GM13977 (cell line): Measurements from ENCODE around the gene SERHL2.
"Not testable (repeated sequence)": the region's sequence is repeated elsewhere in the genome, so short reads cannot be mapped to it uniquely, and the experiment has no call there.

Experiments
- DNase-seq: peaks from one replicate; pipeline ENCODE4 v3.0.0; 2012; ENCODE audit warnings: low spot score
- in situ Hi-C: fragments of 300-500 bp; cut with MboI; formaldehyde crosslinking; loops from one replicate; pipeline ENCODE4 v1.12.0; 2022; ENCODE audit warnings: low sequenced_read_pairs, low pct_unique_long_range_greater_than_20kb, mixed read lengths, inconsistent platforms; ENCODE audit not compliant: unreplicated experiment
- TF ChIP-seq, protein P1 (sequence below): IDR thresholded peaks from 2 replicates; pipeline ENCODE4 v1.5.1; 2012; ENCODE audit warnings: mild to moderate bottlenecking, control low read depth; ENCODE audit not compliant: insufficient read depth; ENCODE audit errors: extremely low read depth, missing control alignments

Gene SERHL2

DNA sequence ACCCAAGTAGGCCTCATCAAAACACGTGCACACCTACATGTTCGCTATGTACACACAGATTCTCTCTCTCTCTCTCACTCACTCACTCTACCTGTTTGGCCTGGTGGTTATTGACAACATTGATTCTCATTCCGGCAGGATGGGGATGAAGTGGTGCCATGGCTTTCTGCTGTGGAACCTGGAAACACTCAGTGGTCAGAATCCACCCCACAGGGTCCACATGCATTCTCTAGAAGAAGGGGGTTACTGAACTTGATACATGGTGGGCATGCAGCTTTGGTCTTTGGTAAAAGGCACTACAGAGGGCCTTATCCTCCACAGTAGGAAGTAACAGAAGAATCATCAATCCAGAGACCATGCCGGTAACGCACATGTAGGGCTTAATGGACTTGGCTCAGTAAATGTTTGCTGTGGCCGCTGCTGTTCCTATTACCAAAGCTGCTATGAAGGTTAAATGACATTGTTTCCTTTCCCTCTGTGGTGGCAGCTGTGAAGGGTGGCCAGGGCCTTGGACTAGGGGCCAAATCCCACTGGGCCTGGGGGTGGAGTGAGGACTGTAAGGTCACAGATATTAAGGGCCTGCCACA, 48.2 kb downstream of the SERHL2 start:
- in situ Hi-C loops = no loop called here
- TF ChIP-seq, protein P1, sequence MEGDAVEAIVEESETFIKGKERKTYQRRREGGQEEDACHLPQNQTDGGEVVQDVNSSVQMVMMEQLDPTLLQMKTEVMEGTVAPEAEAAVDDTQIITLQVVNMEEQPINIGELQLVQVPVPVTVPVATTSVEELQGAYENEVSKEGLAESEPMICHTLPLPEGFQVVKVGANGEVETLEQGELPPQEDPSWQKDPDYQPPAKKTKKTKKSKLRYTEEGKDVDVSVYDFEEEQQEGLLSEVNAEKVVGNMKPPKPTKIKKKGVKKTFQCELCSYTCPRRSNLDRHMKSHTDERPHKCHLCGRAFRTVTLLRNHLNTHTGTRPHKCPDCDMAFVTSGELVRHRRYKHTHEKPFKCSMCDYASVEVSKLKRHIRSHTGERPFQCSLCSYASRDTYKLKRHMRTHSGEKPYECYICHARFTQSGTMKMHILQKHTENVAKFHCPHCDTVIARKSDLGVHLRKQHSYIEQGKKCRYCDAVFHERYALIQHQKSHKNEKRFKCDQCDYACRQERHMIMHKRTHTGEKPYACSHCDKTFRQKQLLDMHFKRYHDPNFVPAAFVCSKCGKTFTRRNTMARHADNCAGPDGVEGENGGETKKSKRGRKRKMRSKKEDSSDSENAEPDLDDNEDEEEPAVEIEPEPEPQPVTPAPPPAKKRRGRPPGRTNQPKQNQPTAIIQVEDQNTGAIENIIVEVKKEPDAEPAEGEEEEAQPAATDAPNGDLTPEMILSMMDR = no peak

DNA sequence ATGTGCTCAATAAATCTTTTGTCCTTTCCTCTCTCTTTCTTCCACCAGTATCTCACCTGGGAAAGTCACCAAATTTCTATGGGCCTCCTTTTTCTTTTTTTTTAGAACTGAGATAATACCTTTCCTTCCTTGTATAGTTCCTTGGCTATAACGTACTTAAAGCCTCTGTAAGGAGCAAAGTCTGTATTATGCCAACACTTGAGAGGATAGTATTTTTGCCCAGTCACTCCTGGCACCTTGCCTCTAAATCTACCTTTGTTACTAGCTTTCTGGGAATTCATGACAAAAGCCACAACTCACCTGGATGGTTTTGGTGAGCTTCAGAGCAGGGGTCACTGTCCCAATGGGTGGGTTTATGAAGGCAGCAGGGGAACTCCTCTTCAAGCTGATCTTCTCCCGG, 48.7 kb downstream of the SERHL2 start:
- in situ Hi-C loops = no loop called here
- no peak for DNase-seq
- TF ChIP-seq, protein P1 = no peak

More for the DNA sequence above, 48.2 kb downstream of the SERHL2 start:
- DNase-seq = no peak

DNA sequence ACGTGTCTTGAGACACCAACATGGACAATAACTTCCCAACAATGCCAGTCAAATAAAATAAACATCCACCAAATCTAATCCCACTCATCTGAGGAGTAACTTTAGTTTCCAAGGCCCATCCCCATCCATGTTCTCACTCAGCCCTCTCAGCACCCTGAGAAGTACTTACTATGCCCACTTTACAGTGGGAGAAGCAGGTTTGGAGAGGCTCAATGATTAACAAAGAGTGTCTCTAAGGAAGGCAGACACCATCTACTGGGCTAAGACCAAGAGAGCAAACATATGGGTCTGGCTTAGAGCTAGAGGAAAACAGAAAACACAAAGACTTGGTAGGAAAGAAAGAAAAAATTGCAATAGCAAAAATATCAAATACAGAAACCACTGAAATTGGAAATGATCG, 49.7 kb downstream of the SERHL2 start:
- TF ChIP-seq, protein P1 = no peak
- in situ Hi-C loops = no loop called here
- DNase-seq = no peak

DNA sequence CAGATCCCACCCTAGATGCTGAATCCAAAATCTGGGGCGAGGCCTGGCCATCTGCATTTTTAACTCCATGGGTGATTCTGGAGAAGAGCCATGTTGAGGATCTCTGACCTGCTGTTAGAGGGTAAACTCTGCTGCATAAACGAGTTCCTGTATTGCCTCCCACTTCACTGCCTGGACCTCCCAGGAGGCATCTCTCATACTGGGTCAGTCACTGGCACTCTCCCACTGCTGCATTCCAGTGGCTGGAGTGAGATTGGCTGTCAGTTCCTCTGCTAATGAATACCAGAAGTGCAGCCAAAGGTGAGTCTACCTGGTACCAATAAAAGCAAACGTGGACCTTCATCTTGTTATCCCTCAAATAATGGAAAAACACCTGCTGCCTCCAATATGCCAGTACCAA, 50.6 kb downstream of the SERHL2 start:
- TF ChIP-seq, protein P1 = no peak
- DNase-seq = no peak
- in situ Hi-C loops = no loop called here

DNA sequence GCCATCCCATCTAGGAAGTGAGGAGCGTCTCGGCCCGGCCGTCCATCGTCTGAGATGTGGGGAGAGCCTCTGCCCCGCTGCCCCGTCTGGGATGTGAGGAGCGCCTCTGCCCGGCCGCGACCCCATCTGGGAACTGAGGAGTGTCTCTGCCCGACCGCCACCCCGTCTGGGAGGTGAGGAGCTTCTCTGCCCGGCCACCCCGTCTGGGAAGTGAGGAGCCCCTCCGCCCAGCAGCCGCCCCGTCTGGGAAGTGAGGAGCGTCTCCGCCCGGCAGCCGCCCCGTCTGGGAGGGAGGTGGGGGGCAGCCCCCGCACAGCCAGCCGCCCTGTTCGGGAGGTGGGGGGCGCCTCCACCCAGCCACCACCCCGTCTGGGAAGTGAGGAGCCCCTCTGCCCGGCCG, 53.9 kb downstream of the SERHL2 start:
- DNase-seq, in situ Hi-C loops: not testable (repeated sequence)

DNA sequence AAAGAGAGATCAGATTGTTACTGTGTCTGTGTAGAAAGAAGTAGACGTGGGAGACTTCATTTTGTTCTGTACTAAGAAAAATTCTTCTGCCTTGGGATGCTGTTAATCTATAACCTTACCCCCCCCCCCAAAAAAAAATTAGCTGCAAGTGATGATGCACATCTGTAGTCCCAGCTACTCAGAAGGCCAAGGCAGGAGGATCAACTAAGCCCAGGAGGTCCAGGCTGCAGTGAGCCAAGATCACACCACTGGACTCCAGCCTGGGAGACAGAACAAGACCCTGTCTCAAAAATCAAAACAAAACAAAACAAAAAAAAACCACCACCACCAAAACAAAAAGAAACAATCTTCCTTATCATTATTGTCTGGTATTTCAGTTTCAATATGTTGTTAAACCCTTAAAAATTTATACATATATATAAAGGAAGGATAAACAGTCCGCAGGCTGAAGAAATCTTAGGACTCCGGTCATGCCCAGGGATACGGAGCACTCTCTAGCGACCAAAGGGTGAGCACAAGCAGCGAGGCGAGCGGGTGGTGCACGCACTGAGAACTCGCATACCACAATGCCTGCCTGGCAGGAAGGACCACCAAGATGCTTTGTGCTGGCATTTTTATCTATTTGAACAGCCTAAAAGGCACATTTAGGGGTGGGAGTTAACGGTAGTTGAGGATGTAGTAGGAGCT, 54.5 kb downstream of the SERHL2 start:
- no peak for DNase-seq
- in situ Hi-C loops = no loop called here
- TF ChIP-seq, protein P1 = no peak

DNA sequence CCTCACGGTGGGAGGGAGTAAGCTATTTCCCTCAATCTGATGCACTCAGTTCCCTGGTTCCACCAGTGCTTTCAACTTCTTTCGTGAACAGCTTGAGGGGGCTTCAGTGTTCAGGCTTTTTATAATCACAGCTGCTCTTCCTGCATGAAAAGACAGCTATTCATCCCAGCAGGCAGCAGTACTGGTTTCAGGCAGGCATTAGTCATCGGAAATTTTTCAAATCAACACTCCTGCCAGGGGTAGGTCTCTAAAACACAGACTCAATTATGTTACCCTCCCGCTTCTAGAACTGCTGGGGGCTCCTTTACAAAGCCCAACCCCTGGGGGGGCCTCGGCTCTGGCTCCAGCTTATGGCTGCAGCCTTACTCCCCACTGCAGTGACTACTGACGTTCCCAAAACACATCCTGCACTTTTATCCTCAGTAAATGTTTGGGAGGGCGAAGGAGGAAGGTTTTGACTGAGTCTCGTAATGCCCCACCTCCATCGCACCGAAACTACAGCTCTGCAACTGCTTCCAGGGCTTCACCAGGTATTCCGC, 55.1 kb downstream of the SERHL2 start:
- DNase-seq = no peak
- TF ChIP-seq, protein P1 = no peak
- in situ Hi-C loops = no loop called here
